Cardiac muscle cell (in vitro differentiated cells and primary cell): Measurements from ENCODE around the gene CSTPP1. TPM values are rescaled to one million over a fixed set of nuclear protein-coding genes. Genes with fewer than 3 reads are reported as not detected.

Experiments
- DNase-seq, 2 donors: peaks; one replicate each; pipeline versions ENCODE4 v3.0.0 to v3.0.0-alpha.2; 2010 to 2017; ENCODE audit warnings: low read depth in 1 of 2, low spot score in 1 of 2
- H3K27ac ChIP-seq: fragments of 200-600 bp; sonication (generic); 2 replicates; pipeline ENCODE4 v1.5.1; 2016
- H3K27me3 ChIP-seq: fragments of 200-600 bp; sonication (generic); 2 replicates; pipeline ENCODE4 v1.6.0; 2016; ENCODE audit warnings: control low read depth
- H3K36me3 ChIP-seq: fragments of 200-600 bp; sonication (generic); 2 replicates; pipeline ENCODE4 v1.5.1; 2016; ENCODE audit warnings: control low read depth
- H3K4me1 ChIP-seq: fragments of 200-600 bp; sonication (generic); 2 replicates; pipeline ENCODE4 v1.8.1; 2017; ENCODE audit warnings: low read depth, mild to moderate bottlenecking, mixed run types
- H3K4me3 ChIP-seq: fragments of 200-600 bp; sonication (generic); 2 replicates; pipeline ENCODE4 v1.5.1; 2016; ENCODE audit warnings: mild to moderate bottlenecking
- H3K9me3 ChIP-seq: fragments of 200-600 bp; sonication (generic); 2 replicates; pipeline ENCODE4 v1.5.1; 2017; ENCODE audit warnings: low read depth, mild to moderate bottlenecking, control low read depth
- polyA plus RNA-seq: library from polyadenylated mRNA; unstranded; fragments of >200 nt; fragmentation: Nextera tagmentation; extraction: Ambion mirVana; gene quantifications from 2 replicates; pipeline ENCODE4 v1.2.1, GENCODE V29; 2016
- total RNA-seq: library from RNA; depleted of rRNA; stranded (reverse); fragments of >200 nt; gene quantifications from 2 replicates; pipeline ENCODE4 v1.2.3, GENCODE V29; 2016
- TF ChIP-seq, protein P1 (sequence below): IDR thresholded peaks from 2 replicates; pipeline ENCODE4 v1.5.1; 2012; ENCODE audit warnings: low read depth, mild to moderate bottlenecking, low read length

The CSTPP1 gene
- total and polyA plus RNA-seq, 2 experiments from 2014 or later = 46.4 to 81.6 TPM

DNA sequence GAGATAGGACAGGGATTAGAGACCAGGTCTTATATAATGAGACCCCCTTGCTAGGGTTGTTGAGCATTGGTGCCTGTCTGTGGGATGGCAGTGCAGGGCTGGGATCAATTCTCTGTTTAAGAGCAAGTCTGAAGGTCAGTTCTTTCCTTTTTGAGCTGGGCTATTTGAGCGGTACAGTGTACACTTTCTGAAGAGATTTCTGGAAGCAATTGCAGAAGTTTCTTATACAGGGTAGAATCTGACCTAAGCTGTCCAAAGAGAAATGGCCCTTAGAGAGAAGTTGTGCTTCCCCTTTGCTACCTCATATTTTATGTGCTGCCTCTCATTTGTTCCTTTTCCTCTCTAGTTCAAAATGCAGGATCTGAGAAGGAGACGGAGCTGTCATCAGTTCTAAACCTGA is 35.8 kb downstream of the CSTPP1 start:
- TF ChIP-seq, protein P1, sequence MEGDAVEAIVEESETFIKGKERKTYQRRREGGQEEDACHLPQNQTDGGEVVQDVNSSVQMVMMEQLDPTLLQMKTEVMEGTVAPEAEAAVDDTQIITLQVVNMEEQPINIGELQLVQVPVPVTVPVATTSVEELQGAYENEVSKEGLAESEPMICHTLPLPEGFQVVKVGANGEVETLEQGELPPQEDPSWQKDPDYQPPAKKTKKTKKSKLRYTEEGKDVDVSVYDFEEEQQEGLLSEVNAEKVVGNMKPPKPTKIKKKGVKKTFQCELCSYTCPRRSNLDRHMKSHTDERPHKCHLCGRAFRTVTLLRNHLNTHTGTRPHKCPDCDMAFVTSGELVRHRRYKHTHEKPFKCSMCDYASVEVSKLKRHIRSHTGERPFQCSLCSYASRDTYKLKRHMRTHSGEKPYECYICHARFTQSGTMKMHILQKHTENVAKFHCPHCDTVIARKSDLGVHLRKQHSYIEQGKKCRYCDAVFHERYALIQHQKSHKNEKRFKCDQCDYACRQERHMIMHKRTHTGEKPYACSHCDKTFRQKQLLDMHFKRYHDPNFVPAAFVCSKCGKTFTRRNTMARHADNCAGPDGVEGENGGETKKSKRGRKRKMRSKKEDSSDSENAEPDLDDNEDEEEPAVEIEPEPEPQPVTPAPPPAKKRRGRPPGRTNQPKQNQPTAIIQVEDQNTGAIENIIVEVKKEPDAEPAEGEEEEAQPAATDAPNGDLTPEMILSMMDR = no peak

DNA sequence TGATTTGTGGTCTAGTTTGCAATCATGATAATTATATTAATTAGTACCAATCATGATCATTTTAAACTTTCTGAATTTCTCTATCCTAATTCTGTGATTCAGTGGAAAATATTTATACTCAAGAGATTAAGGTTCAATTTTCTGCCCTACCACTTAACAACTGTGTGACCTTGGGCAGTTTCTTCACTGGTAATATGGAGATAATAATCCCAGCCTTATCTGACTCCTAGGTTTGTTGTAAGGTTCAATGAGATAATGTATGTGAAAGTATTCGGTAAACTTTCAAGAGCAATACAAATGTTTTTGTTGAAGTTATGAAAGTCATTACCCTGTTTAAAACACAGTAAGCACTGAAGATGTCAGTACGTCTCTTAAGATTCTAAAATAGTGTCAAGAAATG is 36.3 kb downstream of the CSTPP1 start:
- H3K9me3 ChIP-seq = no peaks in the 10 kb centered on the region
- no peak overlapping the region for H3K4me3 ChIP-seq
- no peaks in the 10 kb centered on the region for H3K27me3 ChIP-seq
- TF ChIP-seq, protein P1 = no peak
- no peak for DNase-seq
- H3K27ac ChIP-seq = peak overlapping the region; percentile 41
- H3K36me3 ChIP-seq = no peaks in the 10 kb centered on the region
- peaks cover 15% of the 10 kb centered on the region for H3K4me1 ChIP-seq

More for the DNA sequence above, 35.8 kb downstream of the CSTPP1 start:
- no peak overlapping the region for H3K4me3 ChIP-seq
- H3K27me3 ChIP-seq = no peaks in the 10 kb centered on the region
- no peaks in the 10 kb centered on the region for H3K9me3 ChIP-seq
- no peak for DNase-seq
- peak overlapping the region; percentile 41 for H3K27ac ChIP-seq
- no peaks in the 10 kb centered on the region for H3K36me3 ChIP-seq
- H3K4me1 ChIP-seq = peaks cover 11% of the 10 kb centered on the region

DNA sequence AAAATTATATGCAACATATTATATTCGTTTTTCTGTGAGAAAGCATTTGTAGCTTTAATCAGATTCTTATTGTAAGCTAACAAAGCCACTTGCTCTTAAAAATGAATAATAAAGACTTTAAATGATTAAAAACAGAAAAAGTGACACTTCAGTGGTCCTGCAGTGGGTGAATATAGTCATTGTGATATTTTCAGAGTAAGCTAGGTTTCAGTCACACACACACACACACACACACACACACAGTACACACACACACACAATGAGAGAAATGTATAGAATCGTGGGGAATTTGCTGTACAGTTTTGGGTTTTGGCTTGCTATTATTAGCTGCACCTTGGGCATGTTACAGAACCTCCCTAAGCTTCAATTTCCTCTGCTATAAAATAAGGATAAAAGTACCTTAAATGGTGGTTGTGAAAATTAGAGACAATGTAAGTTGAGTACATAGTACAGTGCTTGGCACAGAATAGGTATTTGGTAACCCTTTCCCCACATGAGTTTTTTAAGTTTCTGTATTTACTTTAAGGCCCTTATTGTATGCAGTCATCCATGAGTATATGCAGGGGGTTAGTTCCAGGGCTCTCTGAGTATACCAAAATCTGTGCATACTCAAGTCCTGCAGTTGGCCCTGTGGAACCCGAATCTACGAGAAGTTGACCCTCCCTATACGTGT is 39.8 kb downstream of the CSTPP1 start:
- no peak for DNase-seq
- Histone ChIP-seq H3K4me3 (no peak overlapping the region), H3K27me3 (no peaks in the 10 kb centered on the region), H3K36me3 (no peaks in the 10 kb centered on the region), H3K27ac (no peak overlapping the region), H3K9me3 (no peaks in the 10 kb centered on the region), H3K4me1 (peaks cover 12% of the 10 kb centered on the region)
- TF ChIP-seq, protein P1 = no peak

DNA sequence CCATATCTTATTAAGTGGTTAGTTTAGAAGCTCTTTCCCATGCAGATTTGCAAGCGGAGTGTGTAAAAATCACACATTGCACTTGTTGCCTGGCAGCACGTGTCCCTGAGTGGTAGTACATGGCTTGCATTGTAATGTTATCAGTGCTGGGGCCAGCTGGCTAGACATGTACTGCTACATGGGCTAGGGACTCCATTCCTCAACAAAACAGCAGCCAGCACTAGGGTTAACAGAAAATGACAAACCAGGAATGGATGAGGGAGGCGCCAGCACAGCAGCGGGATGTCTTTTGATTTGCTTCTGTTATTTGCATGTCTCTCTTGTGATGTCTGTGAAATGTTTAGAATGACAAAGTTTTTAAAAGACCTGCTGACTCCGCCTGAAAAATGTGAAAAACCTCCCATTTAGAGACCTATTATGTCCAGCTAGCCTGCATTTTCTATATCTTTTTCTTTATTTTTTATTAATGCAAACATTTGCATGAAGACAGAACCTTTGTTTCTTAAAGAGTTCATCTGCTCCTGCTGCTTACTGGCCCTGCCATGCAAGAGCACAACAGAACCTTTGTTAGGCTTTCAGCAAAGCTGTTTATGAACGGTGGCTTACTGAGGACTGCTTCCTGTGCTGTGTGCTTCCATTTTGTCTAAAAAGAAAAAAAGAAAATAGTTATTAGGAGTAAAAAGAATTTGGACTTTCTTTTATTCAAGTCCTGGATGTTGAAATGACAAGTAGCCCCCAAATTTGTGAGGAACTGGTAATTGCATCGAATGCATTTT is 40.7 kb downstream of the CSTPP1 start:
- no peak overlapping the region for H3K4me3 ChIP-seq
- TF ChIP-seq, protein P1 = no peak
- H3K27ac ChIP-seq = no peak overlapping the region
- H3K27me3 ChIP-seq = no peaks in the 10 kb centered on the region
- DNase-seq = peak; percentile 27 to 51
- H3K4me1 ChIP-seq = peaks cover 12% of the 10 kb centered on the region
- H3K9me3 ChIP-seq = no peaks in the 10 kb centered on the region
- H3K36me3 ChIP-seq = no peaks in the 10 kb centered on the region

- Histone ChIP-seq H3K36me3 (no peaks in the 10 kb centered on the region), H3K4me3 (no peak overlapping the region), H3K9me3 (no peaks in the 10 kb centered on the region), H3K27ac (no peak overlapping the region), H3K4me1 (peaks cover 12% of the 10 kb centered on the region), H3K27me3 (no peaks in the 10 kb centered on the region)
- no peak for DNase-seq
- TF ChIP-seq, protein P1 = no peak
Observed at GRCh38 chr11:46978005-46978491, 41.5 kb downstream of the CSTPP1 start.
